Suppressor macrophage treated with lipopolysaccharide for 4 hours (primary cell): Measurements from ENCODE around the gene TMC4.
A peak's percentile ranks its signal among the peaks of the same experiment; 100 is the strongest.

Experiments used
- DNase-seq: peaks from one replicate; pipeline ENCODE4 v3.0.0-alpha.2; 2020

TMC4 gene

GRCh38 chr19:54153731-54154326, 19.1 kb downstream of the TMC4 start:
- no peak for DNase-seq

- no peak for DNase-seq
Observed at GRCh38 chr19:54152878-54153524, 20.0 kb downstream of the TMC4 start.

GRCh38 chr19:54152267-54152666, 20.7 kb downstream of the TMC4 start:
- DNase-seq: no peak

GRCh38 chr19:54151362-54152035, 21.5 kb downstream of the TMC4 start:
- DNase-seq: no peak

- DNase-seq: no peak
Observed at GRCh38 chr19:54149021-54149812, 23.7 kb downstream of the TMC4 start.

- DNase-seq: no peak
Observed at GRCh38 chr19:54148158-54148557, 24.8 kb downstream of the TMC4 start.

- DNase-seq: no peak
Observed at GRCh38 chr19:54147676-54148075, 25.3 kb downstream of the TMC4 start.

GRCh38 chr19:54145541-54146158, 27.3 kb downstream of the TMC4 start:
- no peak for DNase-seq

- DNase-seq: no peak
Observed at GRCh38 chr19:54142166-54142780, 30.7 kb downstream of the TMC4 start.

- no peak for DNase-seq
Observed at GRCh38 chr19:54141356-54141755, 31.6 kb downstream of the TMC4 start.

GRCh38 chr19:54138489-54139256, 34.3 kb downstream of the TMC4 start:
- no peak for DNase-seq

GRCh38 chr19:54137699-54138488, 35.1 kb downstream of the TMC4 start, which contains the start of gene CNOT3:
Gene CNOT3 (plus strand): TSS chr19:54137762. CDS start chr19:54142979, 5,217 bp downstream.
- no peak for DNase-seq

- DNase-seq: peak; percentile 100
Observed at GRCh38 chr19:54136864-54137698, 35.9 kb downstream of the TMC4 start.

- no peak for DNase-seq
Observed at GRCh38 chr19:54136086-54136863, 36.7 kb downstream of the TMC4 start.

- no peak for DNase-seq
Observed at GRCh38 chr19:54133957-54134590, 38.9 kb downstream of the TMC4 start.

GRCh38 chr19:54133312-54133956, 39.5 kb downstream of the TMC4 start:
- DNase-seq: no peak

- no peak for DNase-seq
Observed at GRCh38 chr19:54129617-54129996, 43.4 kb downstream of the TMC4 start.
